Stimulated activated CD4-positive, alpha-beta T cell treated with anti-CD3 and anti-CD28 coated beads, Interleukin-15, amount 100 ng/mL, for 24 hours (primary cell): Measurements from ENCODE around the gene OR8A1.
A peak's percentile ranks its signal among the peaks of the same experiment; 100 is the strongest.

Experiments
- DNase-seq: peaks from one replicate; pipeline ENCODE4 v3.0.0-alpha.2; 2020

The OR8A1 gene

GRCh38 chr11:124569697-124570096, at the start of gene OR8A1:
TSS of gene OR8A1 (plus strand) at chr11:124569997. CDS start at chr11:124570120, 123 bp downstream.
- DNase-seq = no peak

- DNase-seq = no peak
Observed at GRCh38 chr11:124520550-124520854, 49.3 kb upstream of the OR8A1 start.

- DNase-seq = no peak
Observed at GRCh38 chr11:124533626-124534025, 36.2 kb upstream of the OR8A1 start.

GRCh38 chr11:124534051-124534450, 35.7 kb upstream of the OR8A1 start:
- no peak for DNase-seq

- no peak for DNase-seq
Observed at GRCh38 chr11:124535552-124536232, 34.1 kb upstream of the OR8A1 start.

- no peak for DNase-seq
Observed at GRCh38 chr11:124536520-124536919, 33.3 kb upstream of the OR8A1 start.

GRCh38 chr11:124538019-124538418, 31.8 kb upstream of the OR8A1 start:
- DNase-seq = no peak

- no peak for DNase-seq
Observed at GRCh38 chr11:124541204-124541603, 28.6 kb upstream of the OR8A1 start.

- DNase-seq = no peak
Observed at GRCh38 chr11:124543145-124543544, 26.7 kb upstream of the OR8A1 start.

- no peak for DNase-seq
Observed at GRCh38 chr11:124543554-124543953, 26.2 kb upstream of the OR8A1 start, which contains the start of gene OR8B12. TSS of gene OR8B12 (minus strand) at chr11:124543654. CDS start at chr11:124543654, 0 bp downstream.

- no peak for DNase-seq
Observed at GRCh38 chr11:124551189-124551588, 18.6 kb upstream of the OR8A1 start.

GRCh38 chr11:124551987-124552386, 17.8 kb upstream of the OR8A1 start:
- DNase-seq = no peak

- no peak for DNase-seq
Observed at GRCh38 chr11:124556828-124557227, 13.0 kb upstream of the OR8A1 start.

- DNase-seq = no peak
Observed at GRCh38 chr11:124570160-124570559, 363 bp downstream of the OR8A1 start.

GRCh38 chr11:124577716-124578427, 8.1 kb downstream of the OR8A1 start:
- no peak for DNase-seq

- DNase-seq = no peak
Observed at GRCh38 chr11:124578761-124579160, 9.0 kb downstream of the OR8A1 start.

- no peak for DNase-seq
Observed at GRCh38 chr11:124581817-124582216, 12.0 kb downstream of the OR8A1 start.

- no peak for DNase-seq
Observed at GRCh38 chr11:124582565-124582964, 12.8 kb downstream of the OR8A1 start.

- no peak for DNase-seq
Observed at GRCh38 chr11:124583781-124584180, 14.0 kb downstream of the OR8A1 start.

- DNase-seq = no peak
Observed at GRCh38 chr11:124584681-124585372, 15.0 kb downstream of the OR8A1 start.

- DNase-seq = peak; percentile 62
Observed at GRCh38 chr11:124586238-124586860, 16.6 kb downstream of the OR8A1 start.

- DNase-seq = no peak
Observed at GRCh38 chr11:124591430-124591829, 21.6 kb downstream of the OR8A1 start.

GRCh38 chr11:124592627-124593026, 22.8 kb downstream of the OR8A1 start:
- no peak for DNase-seq

- no peak for DNase-seq
Observed at GRCh38 chr11:124595302-124595701, 25.5 kb downstream of the OR8A1 start.
